IMR-90 (cell line): ENCODE measurements around the gene GNAS-AS1.

Experiments used
- CEBPB ChIP-seq: IDR thresholded peaks from 2 replicates; pipeline ENCODE4 v1.6.1; 2012; ENCODE audit warnings: low read depth, low read length, improper control_type of control experiment
- CHD1 ChIP-seq: IDR thresholded peaks from 2 replicates; pipeline ENCODE4 v1.6.1; 2012; ENCODE audit warnings: low read depth, low read length, improper control_type of control experiment
- FOS ChIP-seq: fragments of 150-350 bp; IDR thresholded peaks from 2 replicates; pipeline ENCODE4 v1.6.1; 2016; ENCODE audit warnings: low read depth, low read length
- POLR2A ChIP-seq: IDR thresholded peaks from 2 replicates; pipeline ENCODE4 v1.6.1; 2012; ENCODE audit warnings: mild to moderate bottlenecking, low read depth, low read length
- RAD21 ChIP-seq: IDR thresholded peaks from 2 replicates; pipeline ENCODE4 v1.6.1; 2012; ENCODE audit warnings: low read length, improper control_type of control experiment
- RCOR1 ChIP-seq: IDR thresholded peaks from 2 replicates; pipeline ENCODE4 v1.6.1; 2012; ENCODE audit warnings: mild to moderate bottlenecking, low read length, improper control_type of control experiment; ENCODE audit not compliant: insufficient replicate concordance
- RFX5 ChIP-seq: IDR thresholded peaks from 2 replicates; pipeline ENCODE4 v1.8.0; 2012; ENCODE audit warnings: low read depth, mild to moderate bottlenecking, low read length, moderate library complexity
- SMC3 ChIP-seq: fragments of 150-350 bp; IDR thresholded peaks from 2 replicates; pipeline ENCODE4 v1.6.1; 2016; ENCODE audit warnings: low read depth, mild to moderate bottlenecking, antibody characterized with exemption, low read length, moderate library complexity
- TF ChIP-seq, protein P1 (sequence below): conservative IDR thresholded peaks from 2 replicates; pipeline ENCODE4 v1.5.1; 2012; ENCODE audit warnings: mild to moderate bottlenecking, low read depth, low read length, improper control_type of control experiment
- TF ChIP-seq, protein P2 (sequence below): fragments of 150-350 bp; IDR thresholded peaks from 2 replicates; pipeline ENCODE4 v1.6.1; 2017; ENCODE audit warnings: mild to moderate bottlenecking, antibody characterized with exemption, low read length, low read depth

DNA sequence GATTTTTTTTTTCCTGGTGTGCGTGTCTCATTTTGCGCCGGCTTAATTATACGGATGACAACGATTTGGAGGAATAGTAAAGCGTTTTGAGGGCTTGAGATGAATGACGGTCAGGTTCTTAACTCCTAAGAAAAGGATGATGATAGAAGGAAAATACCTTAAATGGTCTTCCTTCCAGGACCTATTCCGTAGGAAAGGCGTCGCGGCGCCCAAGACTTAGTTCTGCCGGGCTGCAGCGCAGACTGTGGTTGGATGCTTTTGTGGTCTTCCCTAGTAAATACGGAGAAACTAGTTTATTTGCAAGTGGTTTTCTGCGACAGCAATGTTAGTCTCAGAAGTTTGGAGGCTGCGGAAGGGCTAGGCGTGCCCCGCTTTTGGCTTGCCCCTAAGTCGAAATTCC is 8.4 kb downstream of the GNAS-AS1 start:
- TF ChIP-seq, protein P1, sequence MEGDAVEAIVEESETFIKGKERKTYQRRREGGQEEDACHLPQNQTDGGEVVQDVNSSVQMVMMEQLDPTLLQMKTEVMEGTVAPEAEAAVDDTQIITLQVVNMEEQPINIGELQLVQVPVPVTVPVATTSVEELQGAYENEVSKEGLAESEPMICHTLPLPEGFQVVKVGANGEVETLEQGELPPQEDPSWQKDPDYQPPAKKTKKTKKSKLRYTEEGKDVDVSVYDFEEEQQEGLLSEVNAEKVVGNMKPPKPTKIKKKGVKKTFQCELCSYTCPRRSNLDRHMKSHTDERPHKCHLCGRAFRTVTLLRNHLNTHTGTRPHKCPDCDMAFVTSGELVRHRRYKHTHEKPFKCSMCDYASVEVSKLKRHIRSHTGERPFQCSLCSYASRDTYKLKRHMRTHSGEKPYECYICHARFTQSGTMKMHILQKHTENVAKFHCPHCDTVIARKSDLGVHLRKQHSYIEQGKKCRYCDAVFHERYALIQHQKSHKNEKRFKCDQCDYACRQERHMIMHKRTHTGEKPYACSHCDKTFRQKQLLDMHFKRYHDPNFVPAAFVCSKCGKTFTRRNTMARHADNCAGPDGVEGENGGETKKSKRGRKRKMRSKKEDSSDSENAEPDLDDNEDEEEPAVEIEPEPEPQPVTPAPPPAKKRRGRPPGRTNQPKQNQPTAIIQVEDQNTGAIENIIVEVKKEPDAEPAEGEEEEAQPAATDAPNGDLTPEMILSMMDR: no peak
- TF ChIP-seq RAD21 (no peak), POLR2A (no peak), SMC3 (no peak), CEBPB (no peak), RFX5 (no peak), RCOR1 (no peak), FOS (no peak), CHD1 (no peak)
- TF ChIP-seq, protein P2, sequence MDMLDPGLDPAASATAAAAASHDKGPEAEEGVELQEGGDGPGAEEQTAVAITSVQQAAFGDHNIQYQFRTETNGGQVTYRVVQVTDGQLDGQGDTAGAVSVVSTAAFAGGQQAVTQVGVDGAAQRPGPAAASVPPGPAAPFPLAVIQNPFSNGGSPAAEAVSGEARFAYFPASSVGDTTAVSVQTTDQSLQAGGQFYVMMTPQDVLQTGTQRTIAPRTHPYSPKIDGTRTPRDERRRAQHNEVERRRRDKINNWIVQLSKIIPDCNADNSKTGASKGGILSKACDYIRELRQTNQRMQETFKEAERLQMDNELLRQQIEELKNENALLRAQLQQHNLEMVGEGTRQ: no peak
